ENCODE data around the gene BCAR3. TPM values are rescaled to one million over a fixed set of nuclear protein-coding genes. Genes with fewer than 3 reads are reported as not detected.

The BCAR3 gene
- total RNA-seq, 1 experiment from 2014 or later = 9.3 TPM

DNA sequence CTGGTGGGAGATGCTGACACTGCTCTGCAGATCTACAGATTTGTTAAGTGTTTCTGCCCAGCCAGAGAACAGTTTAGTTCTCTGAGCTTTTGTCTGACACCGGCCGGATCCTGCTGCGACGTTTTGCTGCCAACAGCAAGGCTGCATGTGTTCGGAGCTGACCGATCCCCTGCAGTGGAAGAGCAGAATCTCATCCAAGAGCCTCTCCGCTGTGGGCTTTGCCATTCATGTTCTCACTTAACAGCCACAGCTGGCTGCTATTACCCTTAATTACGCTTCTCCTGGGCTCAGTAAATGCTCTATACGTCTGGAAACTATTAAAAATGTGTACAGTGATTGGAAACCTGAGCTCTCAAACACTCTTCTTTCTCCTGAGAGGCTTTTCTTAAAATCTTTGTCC is 105.3 kb downstream of the BCAR3 start:
- TF ChIP-seq, protein P1, sequence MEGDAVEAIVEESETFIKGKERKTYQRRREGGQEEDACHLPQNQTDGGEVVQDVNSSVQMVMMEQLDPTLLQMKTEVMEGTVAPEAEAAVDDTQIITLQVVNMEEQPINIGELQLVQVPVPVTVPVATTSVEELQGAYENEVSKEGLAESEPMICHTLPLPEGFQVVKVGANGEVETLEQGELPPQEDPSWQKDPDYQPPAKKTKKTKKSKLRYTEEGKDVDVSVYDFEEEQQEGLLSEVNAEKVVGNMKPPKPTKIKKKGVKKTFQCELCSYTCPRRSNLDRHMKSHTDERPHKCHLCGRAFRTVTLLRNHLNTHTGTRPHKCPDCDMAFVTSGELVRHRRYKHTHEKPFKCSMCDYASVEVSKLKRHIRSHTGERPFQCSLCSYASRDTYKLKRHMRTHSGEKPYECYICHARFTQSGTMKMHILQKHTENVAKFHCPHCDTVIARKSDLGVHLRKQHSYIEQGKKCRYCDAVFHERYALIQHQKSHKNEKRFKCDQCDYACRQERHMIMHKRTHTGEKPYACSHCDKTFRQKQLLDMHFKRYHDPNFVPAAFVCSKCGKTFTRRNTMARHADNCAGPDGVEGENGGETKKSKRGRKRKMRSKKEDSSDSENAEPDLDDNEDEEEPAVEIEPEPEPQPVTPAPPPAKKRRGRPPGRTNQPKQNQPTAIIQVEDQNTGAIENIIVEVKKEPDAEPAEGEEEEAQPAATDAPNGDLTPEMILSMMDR (IDR thresholded peaks at IDR 0.05; ENCODE audit: insufficient read depth in 1 of 2, low read depth in 1 of 2, low read length in 1 of 2, severe bottlenecking in 1 of 2, unreplicated experiment in 1 of 2) = no peak
- POLR2A ChIA-PET = no interaction called here
- Mint-ChIP-seq H3K9me3 (ENCODE audit: unreplicated experiment) (no peaks in the 10 kb centered on the region), H3K27ac (ENCODE audit: unreplicated experiment) (peak overlapping the region; percentile 8), H3K36me3 (ENCODE audit: insufficient read depth, unreplicated experiment) (peaks cover 43% of the 10 kb centered on the region), H3K27me3 (ENCODE audit: insufficient read depth, unreplicated experiment) (no peaks in the 10 kb centered on the region), H3K4me1 (ENCODE audit: low read depth, unreplicated experiment) (peaks cover 12% of the 10 kb centered on the region), H3K4me3 (ENCODE audit: unreplicated experiment) (no peak overlapping the region)
- no TSS peak for BruUV-seq (replicated peaks)
- Histone ChIP-seq H3K36me3 (ENCODE audit: control insufficient read depth, insufficient read depth, low read length) (no peaks in the 10 kb centered on the region; the same call in 1 of the 2 replicates), H3K4me3 (ENCODE audit: low read depth, low read length) (no peak overlapping the region), H3K9me3 (no peaks in the 10 kb centered on the region), H3K4me1 (peaks cover 24% of the 10 kb centered on the region), H3K27me3 (replicated peaks; ENCODE audit: control insufficient read depth, insufficient read depth, low read length) (no peaks in the 10 kb centered on the region)
- no peak for DNase-seq
- intact Hi-C loops (cut with micrococcal nuclease; ENCODE audit: unreplicated experiment) = no loop called here
- CTCF ChIA-PET = no interaction called here

DNA sequence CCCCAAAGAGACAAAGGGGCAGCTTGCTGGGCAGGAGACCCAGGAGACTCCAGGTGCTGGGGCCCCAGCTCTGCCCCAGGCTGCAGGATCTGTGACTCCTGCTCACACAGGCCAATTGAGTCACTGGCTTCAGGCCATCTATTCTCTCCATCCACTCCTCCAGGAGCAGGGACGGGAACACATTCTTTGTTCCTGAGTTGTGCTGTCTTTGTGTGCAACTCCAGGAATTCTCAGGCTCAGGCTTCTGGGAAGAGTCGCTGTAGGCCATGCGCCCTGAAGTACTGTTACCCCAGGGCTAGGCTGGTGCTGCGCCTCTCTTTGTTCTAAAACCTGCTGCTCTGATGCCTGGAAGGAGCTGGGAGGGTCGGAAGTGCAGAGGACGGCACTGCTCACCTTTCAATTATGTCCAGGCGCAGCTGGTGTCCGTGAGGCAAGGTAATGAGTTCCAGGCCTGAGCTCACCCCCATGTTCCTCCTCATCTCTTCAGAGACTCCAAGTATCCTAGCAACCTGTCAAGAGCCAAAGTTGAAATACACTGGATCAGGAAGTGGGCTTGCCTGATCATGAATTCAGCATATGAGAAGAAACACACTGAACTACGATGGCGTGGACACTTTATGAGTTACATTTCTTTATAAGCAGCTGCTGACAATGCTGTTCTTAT is 105.9 kb downstream of the BCAR3 start:
- H3K36me3 Mint-ChIP-seq (ENCODE audit: insufficient read depth, unreplicated experiment) = peaks cover 47% of the 10 kb centered on the region
- Histone ChIP-seq H3K36me3 (ENCODE audit: control insufficient read depth, insufficient read depth, low read length) (no peaks in the 10 kb centered on the region; the same call in 1 of the 2 replicates), H3K27me3 (replicated peaks; ENCODE audit: control insufficient read depth, insufficient read depth, low read length) (no peaks in the 10 kb centered on the region), H3K9me3 (no peaks in the 10 kb centered on the region), H3K4me3 (ENCODE audit: low read depth, low read length) (no peak overlapping the region), H3K4me1 (peaks cover 20% of the 10 kb centered on the region)
- H3K9me3 Mint-ChIP-seq (ENCODE audit: unreplicated experiment) = no peaks in the 10 kb centered on the region
- POLR2A ChIA-PET = no interaction called here
- H3K27me3 Mint-ChIP-seq (ENCODE audit: insufficient read depth, unreplicated experiment) = no peaks in the 10 kb centered on the region
- BruUV-seq (replicated peaks) = no TSS peak
- intact Hi-C loops (cut with micrococcal nuclease; ENCODE audit: unreplicated experiment) = no loop called here
- peak overlapping the region; percentile 34 for H3K4me3 Mint-ChIP-seq (ENCODE audit: unreplicated experiment)
- CTCF ChIA-PET = no interaction called here
- TF ChIP-seq, protein P1 (IDR thresholded peaks at IDR 0.05; ENCODE audit: insufficient read depth in 1 of 2, low read depth in 1 of 2, low read length in 1 of 2, severe bottlenecking in 1 of 2, unreplicated experiment in 1 of 2) = no peak
- peaks cover 12% of the 10 kb centered on the region for H3K4me1 Mint-ChIP-seq (ENCODE audit: low read depth, unreplicated experiment)
- no peak for DNase-seq
- peak overlapping the region; percentile 8 for H3K27ac Mint-ChIP-seq (ENCODE audit: unreplicated experiment)

DNA sequence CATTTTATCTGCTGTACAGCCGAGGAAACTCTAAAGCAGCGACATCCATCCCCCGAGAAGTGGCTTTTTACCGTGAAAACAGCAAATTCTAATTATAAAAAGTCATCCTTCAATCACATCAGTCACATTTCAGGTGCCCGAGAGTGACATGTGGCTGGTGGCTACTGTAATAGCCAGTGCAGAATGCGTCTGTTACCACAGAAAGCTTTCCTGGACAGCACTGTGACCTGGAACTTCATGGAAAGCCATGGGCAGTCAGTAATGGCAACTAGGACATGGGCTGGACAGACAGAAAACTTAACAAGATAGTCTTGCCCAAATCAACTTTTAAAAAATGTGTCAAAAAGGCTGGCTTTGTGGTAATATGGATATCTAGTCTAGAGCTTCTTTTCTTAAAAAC is 106.6 kb downstream of the BCAR3 start:
- Histone ChIP-seq H3K27me3 (replicated peaks; ENCODE audit: control insufficient read depth, insufficient read depth, low read length) (no peaks in the 10 kb centered on the region), H3K9me3 (no peaks in the 10 kb centered on the region), H3K36me3 (ENCODE audit: control insufficient read depth, insufficient read depth, low read length) (no peaks in the 10 kb centered on the region; the same call in 1 of the 2 replicates), H3K4me1 (peaks cover 12% of the 10 kb centered on the region), H3K4me3 (ENCODE audit: low read depth, low read length) (no peak overlapping the region)
- POLR2A ChIA-PET = no interaction called here
- Mint-ChIP-seq H3K27ac (ENCODE audit: unreplicated experiment) (no peak overlapping the region), H3K36me3 (ENCODE audit: insufficient read depth, unreplicated experiment) (peaks cover 52% of the 10 kb centered on the region), H3K4me3 (ENCODE audit: unreplicated experiment) (no peak overlapping the region), H3K27me3 (ENCODE audit: insufficient read depth, unreplicated experiment) (no peaks in the 10 kb centered on the region), H3K4me1 (ENCODE audit: low read depth, unreplicated experiment) (peaks cover 12% of the 10 kb centered on the region), H3K9me3 (ENCODE audit: unreplicated experiment) (no peaks in the 10 kb centered on the region)
- BruUV-seq (replicated peaks) = no TSS peak
- no peak for DNase-seq
- CTCF ChIA-PET = no interaction called here
- intact Hi-C loops (cut with micrococcal nuclease; ENCODE audit: unreplicated experiment) = no loop called here
- TF ChIP-seq, protein P1 (IDR thresholded peaks at IDR 0.05; ENCODE audit: insufficient read depth in 1 of 2, low read depth in 1 of 2, low read length in 1 of 2, severe bottlenecking in 1 of 2, unreplicated experiment in 1 of 2) = no peak

Data from Caco-2 (cell line).